HEK293 (cell line): ENCODE measurements around the gene RNF224.

Experiments
- KLF1 ChIP-seq: fragments of 450-650 bp; formaldehyde crosslinking; IDR thresholded peaks from 2 replicates; pipeline ENCODE4 v1.5.1; 2016; ENCODE audit warnings: missing biosample characterization, missing genetic modification characterization
- ZNF146 ChIP-seq: fragments of 450-650 bp; formaldehyde crosslinking; IDR thresholded peaks from 2 replicates; pipeline ENCODE4 v1.5.1; 2016; ENCODE audit warnings: missing biosample characterization, missing genetic modification characterization

DNA sequence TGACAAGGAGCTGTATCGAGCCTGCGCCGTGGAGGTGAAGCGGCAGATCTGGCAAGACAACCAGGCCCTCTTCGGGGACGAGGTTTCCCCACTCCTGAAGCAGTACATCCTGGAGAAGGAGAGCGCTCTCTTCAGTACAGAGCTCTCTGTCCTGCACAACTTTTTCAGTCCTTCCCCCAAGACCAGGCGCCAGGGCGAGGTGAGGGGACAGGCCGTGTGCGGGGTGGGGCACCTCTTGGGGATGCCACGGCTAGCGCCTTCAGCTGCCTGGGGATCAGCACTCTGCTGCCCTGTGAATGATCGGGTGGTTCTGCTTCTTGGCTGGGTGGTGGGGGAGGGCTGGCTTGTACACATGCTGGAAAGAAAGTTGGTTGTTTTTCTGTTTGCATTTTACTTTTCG lies 29.6 kb downstream of the RNF224 start:
- TF ChIP-seq KLF1 (tag by site-specific recombination) (no peak), ZNF146 (tag by site-specific recombination) (no peak)
